Measurements from ENCODE around the gene GGA3.

- TF ChIP-seq CTCF (IDR thresholded peaks at IDR 0.05; ENCODE audit: low read length) (no peak), EZH2 (IDR thresholded peaks at IDR 0.05; ENCODE audit: borderline replicate concordance, low read length) (no peak)
Measured at GRCh38 chr17:75239778-75240393, 21.5 kb downstream of the GGA3 start.

Data from OCI-LY1 (cell line).